ENCODE results near the gene SAMD4A.

Gene SAMD4A

DNA sequence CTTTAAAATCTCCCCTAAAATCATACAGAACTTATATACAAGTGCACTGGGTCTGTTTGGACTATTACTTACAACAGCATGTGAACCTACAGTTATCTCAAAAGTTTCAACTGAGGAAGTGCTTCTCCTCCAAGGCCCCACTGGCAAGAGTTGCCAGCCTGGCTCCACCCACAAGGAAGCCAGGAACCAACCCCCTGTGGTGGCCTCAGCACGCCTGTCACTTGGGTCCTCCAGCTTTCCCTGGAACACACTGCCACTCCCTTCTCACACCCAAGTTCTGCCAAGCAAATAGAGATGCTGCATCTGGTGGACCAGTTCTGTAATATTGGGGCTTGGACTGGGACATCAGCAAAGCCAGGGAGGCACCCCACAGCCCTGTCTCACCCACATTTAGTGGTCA, 220.3 kb downstream of the SAMD4A start:
- H3K9me3 ChIP-seq (ENCODE audit: severe bottlenecking): no peaks in the 10 kb centered on the region
- no peaks in the 10 kb centered on the region for H3K4me1 ChIP-seq (ENCODE audit: insufficient read depth, poor library complexity, severe bottlenecking)
- no peaks in the 10 kb centered on the region for H3K27me3 ChIP-seq (ENCODE audit: insufficient read depth, poor library complexity, severe bottlenecking)
- no peak overlapping the region for H3K4me3 ChIP-seq (ENCODE audit: severe bottlenecking)
- ATAC-seq (ENCODE audit: low read depth) (no peak), DNase-seq (ENCODE audit: low spot score) (no peak)
- no peak overlapping the region for H3K27ac ChIP-seq (ENCODE audit: poor library complexity, severe bottlenecking)
- TF ChIP-seq, protein P1, sequence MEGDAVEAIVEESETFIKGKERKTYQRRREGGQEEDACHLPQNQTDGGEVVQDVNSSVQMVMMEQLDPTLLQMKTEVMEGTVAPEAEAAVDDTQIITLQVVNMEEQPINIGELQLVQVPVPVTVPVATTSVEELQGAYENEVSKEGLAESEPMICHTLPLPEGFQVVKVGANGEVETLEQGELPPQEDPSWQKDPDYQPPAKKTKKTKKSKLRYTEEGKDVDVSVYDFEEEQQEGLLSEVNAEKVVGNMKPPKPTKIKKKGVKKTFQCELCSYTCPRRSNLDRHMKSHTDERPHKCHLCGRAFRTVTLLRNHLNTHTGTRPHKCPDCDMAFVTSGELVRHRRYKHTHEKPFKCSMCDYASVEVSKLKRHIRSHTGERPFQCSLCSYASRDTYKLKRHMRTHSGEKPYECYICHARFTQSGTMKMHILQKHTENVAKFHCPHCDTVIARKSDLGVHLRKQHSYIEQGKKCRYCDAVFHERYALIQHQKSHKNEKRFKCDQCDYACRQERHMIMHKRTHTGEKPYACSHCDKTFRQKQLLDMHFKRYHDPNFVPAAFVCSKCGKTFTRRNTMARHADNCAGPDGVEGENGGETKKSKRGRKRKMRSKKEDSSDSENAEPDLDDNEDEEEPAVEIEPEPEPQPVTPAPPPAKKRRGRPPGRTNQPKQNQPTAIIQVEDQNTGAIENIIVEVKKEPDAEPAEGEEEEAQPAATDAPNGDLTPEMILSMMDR (IDR thresholded peaks at IDR 0.05; ENCODE audit: poor library complexity, severe bottlenecking): no peak
- peaks cover 83% of the 10 kb centered on the region for H3K36me3 ChIP-seq (ENCODE audit: low read depth)

DNA sequence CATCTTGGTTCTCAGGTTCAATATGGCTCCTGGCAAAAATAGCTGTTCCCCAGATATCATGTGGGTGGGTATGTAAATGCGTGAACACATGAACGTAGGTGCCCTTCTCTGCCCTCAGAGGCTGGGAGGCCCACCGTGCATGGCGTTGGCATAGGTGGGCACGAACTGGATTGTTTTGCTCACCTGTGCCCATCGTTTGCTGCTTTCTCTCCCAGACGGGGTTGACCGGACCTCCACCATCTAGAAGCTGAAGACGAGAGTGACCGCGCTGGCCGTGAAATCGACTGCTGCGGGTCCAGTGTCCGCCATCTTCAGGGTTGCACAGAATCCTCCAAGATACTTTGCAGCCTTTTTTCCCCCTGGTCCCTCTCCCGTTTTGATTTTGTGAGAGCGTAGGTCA, 221.8 kb downstream of the SAMD4A start:
- TF ChIP-seq, protein P1 (IDR thresholded peaks at IDR 0.05; ENCODE audit: poor library complexity, severe bottlenecking): no peak
- no peaks in the 10 kb centered on the region for H3K9me3 ChIP-seq (ENCODE audit: severe bottlenecking)
- H3K36me3 ChIP-seq (ENCODE audit: low read depth): peaks cover 72% of the 10 kb centered on the region
- ATAC-seq (ENCODE audit: low read depth) (no peak), DNase-seq (ENCODE audit: low spot score) (no peak)
- H3K27ac ChIP-seq (ENCODE audit: poor library complexity, severe bottlenecking): no peak overlapping the region
- no peak overlapping the region for H3K4me3 ChIP-seq (ENCODE audit: severe bottlenecking)
- H3K4me1 ChIP-seq (ENCODE audit: insufficient read depth, poor library complexity, severe bottlenecking): no peaks in the 10 kb centered on the region
- no peaks in the 10 kb centered on the region for H3K27me3 ChIP-seq (ENCODE audit: insufficient read depth, poor library complexity, severe bottlenecking)

DNA sequence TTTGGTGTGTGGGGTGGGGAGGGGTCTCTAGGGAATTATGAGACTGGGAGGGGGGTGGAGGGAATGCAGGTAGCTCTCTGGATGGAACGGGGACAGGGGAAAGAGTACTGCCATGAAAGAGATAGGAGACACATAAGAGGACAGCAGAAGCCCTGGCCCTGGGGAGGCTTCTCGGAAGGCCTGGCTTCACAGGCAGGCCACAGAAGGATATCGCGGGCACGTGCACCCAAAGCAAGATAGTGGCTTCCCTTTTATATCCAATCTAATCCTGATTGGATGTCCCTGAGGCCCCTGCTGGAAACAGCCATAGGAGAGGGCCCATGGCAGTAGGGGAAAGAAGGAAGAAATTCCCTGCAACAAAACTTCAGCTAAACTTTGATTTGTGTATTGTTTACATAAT, 222.2 kb downstream of the SAMD4A start:
- Histone ChIP-seq H3K27me3 (ENCODE audit: insufficient read depth, poor library complexity, severe bottlenecking) (no peaks in the 10 kb centered on the region), H3K36me3 (ENCODE audit: low read depth) (peaks cover 67% of the 10 kb centered on the region), H3K4me3 (ENCODE audit: severe bottlenecking) (no peak overlapping the region), H3K9me3 (ENCODE audit: severe bottlenecking) (no peaks in the 10 kb centered on the region), H3K4me1 (ENCODE audit: insufficient read depth, poor library complexity, severe bottlenecking) (no peaks in the 10 kb centered on the region), H3K27ac (ENCODE audit: poor library complexity, severe bottlenecking) (no peak overlapping the region)
- TF ChIP-seq, protein P1 (IDR thresholded peaks at IDR 0.05; ENCODE audit: poor library complexity, severe bottlenecking): no peak
- DNase-seq (ENCODE audit: low spot score) (no peak), ATAC-seq (ENCODE audit: low read depth) (no peak)

DNA sequence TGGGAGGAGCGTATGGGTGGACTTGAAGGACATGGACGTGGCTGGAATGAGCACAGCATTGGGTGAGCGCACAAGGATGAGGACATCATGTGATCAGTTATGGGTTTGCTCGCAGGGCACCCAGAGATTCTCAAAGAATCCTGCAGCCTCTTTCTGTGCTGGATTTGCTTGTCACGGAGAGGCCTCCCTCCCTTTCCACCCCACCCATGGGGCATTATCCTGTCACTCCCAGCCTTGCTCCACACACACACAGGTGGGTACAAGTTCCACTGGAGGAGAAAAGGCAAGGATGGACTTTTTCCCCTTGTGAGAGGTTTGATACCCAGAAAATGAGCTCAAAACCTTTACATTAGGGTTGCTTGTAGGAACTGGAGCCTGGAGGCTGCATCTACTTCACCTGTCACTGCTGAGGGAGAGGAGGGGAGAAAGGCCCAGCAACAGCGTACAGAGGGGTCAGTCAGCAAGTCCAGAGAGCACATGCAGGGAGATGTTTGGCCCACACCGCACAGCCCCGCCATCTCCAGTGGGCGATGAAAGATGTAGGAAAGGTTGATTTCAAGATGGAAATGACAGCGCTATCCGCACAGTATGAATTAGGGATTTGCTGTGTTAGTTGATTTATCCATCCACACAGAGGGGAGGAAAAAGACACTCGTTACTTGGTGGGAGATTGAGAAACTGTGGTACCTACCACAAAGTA, 223.0 kb downstream of the SAMD4A start:
- ATAC-seq (ENCODE audit: low read depth): no peak
- Histone ChIP-seq H3K36me3 (ENCODE audit: low read depth) (peaks cover 60% of the 10 kb centered on the region), H3K27me3 (ENCODE audit: insufficient read depth, poor library complexity, severe bottlenecking) (no peaks in the 10 kb centered on the region), H3K4me3 (ENCODE audit: severe bottlenecking) (no peak overlapping the region), H3K4me1 (ENCODE audit: insufficient read depth, poor library complexity, severe bottlenecking) (no peaks in the 10 kb centered on the region), H3K27ac (ENCODE audit: poor library complexity, severe bottlenecking) (no peak overlapping the region), H3K9me3 (ENCODE audit: severe bottlenecking) (no peaks in the 10 kb centered on the region)
- TF ChIP-seq, protein P1 (IDR thresholded peaks at IDR 0.05; ENCODE audit: poor library complexity, severe bottlenecking): no peak
- DNase-seq (ENCODE audit: low spot score): no peak

DNA sequence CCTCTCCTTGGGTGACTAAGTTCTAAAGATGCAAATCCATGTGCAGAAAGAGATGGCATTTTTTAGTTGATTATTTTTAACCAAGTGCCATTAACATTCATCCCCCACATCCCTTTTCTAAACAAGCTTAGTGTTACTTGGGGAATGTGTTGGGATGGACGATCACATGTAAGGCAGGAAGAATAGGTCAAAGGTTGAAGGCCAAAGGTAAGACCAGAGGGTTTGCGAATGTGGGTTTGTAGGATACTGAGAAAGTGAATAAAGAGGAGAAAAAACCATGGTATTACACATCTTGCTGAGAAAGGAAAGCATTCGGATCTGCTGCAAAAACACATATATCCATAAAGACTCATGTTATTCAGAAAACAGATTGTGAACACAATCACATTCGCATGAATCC, 224.1 kb downstream of the SAMD4A start:
- H3K9me3 ChIP-seq (ENCODE audit: severe bottlenecking): no peaks in the 10 kb centered on the region
- no peak for DNase-seq (ENCODE audit: low spot score)
- no peaks in the 10 kb centered on the region for H3K27me3 ChIP-seq (ENCODE audit: insufficient read depth, poor library complexity, severe bottlenecking)
- H3K4me3 ChIP-seq (ENCODE audit: severe bottlenecking): no peak overlapping the region
- H3K27ac ChIP-seq (ENCODE audit: poor library complexity, severe bottlenecking): no peak overlapping the region
- TF ChIP-seq, protein P1 (IDR thresholded peaks at IDR 0.05; ENCODE audit: poor library complexity, severe bottlenecking): no peak
- no peak for ATAC-seq (ENCODE audit: low read depth)
- H3K4me1 ChIP-seq (ENCODE audit: insufficient read depth, poor library complexity, severe bottlenecking): no peaks in the 10 kb centered on the region
- H3K36me3 ChIP-seq (ENCODE audit: low read depth): peaks cover 53% of the 10 kb centered on the region

Measured in RWPE2 (cell line).